ENCODE data around the gene DONSON.

DNA sequence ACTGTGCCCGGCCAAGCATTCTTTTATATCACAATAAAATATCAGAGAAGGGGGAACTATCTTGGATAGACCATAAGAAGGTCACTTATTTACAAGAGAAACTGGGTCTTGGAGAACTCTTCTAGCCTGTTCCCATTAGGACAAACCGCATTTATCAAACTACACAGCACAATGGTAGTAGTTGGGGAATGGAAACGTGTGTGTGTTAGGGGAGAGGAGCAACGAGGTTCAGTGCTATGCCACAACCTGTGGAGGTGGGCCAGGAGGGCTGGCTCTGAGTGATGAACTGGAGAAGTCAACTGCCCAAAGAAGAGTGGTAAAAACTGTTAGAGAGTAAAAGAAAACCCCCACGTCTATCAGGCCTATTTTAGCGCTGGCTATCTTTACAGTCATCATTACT lies 1.6 kb downstream of the DONSON start:
- TF ChIP-seq, protein P1, sequence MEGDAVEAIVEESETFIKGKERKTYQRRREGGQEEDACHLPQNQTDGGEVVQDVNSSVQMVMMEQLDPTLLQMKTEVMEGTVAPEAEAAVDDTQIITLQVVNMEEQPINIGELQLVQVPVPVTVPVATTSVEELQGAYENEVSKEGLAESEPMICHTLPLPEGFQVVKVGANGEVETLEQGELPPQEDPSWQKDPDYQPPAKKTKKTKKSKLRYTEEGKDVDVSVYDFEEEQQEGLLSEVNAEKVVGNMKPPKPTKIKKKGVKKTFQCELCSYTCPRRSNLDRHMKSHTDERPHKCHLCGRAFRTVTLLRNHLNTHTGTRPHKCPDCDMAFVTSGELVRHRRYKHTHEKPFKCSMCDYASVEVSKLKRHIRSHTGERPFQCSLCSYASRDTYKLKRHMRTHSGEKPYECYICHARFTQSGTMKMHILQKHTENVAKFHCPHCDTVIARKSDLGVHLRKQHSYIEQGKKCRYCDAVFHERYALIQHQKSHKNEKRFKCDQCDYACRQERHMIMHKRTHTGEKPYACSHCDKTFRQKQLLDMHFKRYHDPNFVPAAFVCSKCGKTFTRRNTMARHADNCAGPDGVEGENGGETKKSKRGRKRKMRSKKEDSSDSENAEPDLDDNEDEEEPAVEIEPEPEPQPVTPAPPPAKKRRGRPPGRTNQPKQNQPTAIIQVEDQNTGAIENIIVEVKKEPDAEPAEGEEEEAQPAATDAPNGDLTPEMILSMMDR (IDR thresholded peaks at IDR 0.05), result no peak
- TF ChIP-seq POLR2A (IDR thresholded peaks at IDR 0.05; ENCODE audit: low read depth), result no peak
- no peak for TF ChIP-seq EP300 (IDR thresholded peaks at IDR 0.05)

Measured in esophagus muscularis mucosa (tissue), 4 donors.